Measurements from ENCODE around the gene PIK3R6. TPM values are rescaled to one million over a fixed set of nuclear protein-coding genes. Genes with fewer than 3 reads are reported as not detected.

The PIK3R6 gene
- total RNA-seq, 1 experiment from 2014 or later = not detected

GRCh38 chr17:8846768-8847211, 20.7 kb downstream of the PIK3R6 start:
- no peak overlapping the region for H3K18ac ChIP-seq (ENCODE audit: insufficient read length, low read depth, low read length)
- no peak for TF ChIP-seq CTCF (conservative IDR thresholded peaks at IDR 0.05)
- Mint-ChIP-seq H3K4me1 (peaks cover 6 to 7% of the 10 kb centered on the region in 2 experiments), H3K4me3 (no peak overlapping the region; a peak in 1 of 5 replicates), H3K9me3 (no peaks in the 10 kb centered on the region; a peak in 2 of 5 replicates), H3K27me3 (ENCODE audit: low read depth) (no peaks in the 10 kb centered on the region), H3K36me3 (ENCODE audit: insufficient read depth in 1 of 3, low read depth in 3 of 3) (no peaks in the 10 kb centered on the region), H3K27ac (peak overlapping the region in 1 of 3 experiments; percentile 85; a peak in 2 of 7 replicates)
- H4K8ac ChIP-seq (replicated peaks; ENCODE audit: insufficient read length, low read depth, low read length) = no peak overlapping the region
- DNase-seq = peak; percentile 75
- H4K20me1 ChIP-seq (ENCODE audit: control insufficient read depth, insufficient read depth, insufficient read length) = no peaks in the 10 kb centered on the region
- no peak overlapping the region for H3K27ac ChIP-seq (ENCODE audit: insufficient read length, low read depth, low read length)
- no peak overlapping the region for H3T11ph ChIP-seq (ENCODE audit: low read length)
- H3K14ac ChIP-seq (ENCODE audit: insufficient read depth, low read length) = no peak overlapping the region
- no peaks in the 10 kb centered on the region for H3K4me1 ChIP-seq (ENCODE audit: insufficient read depth, low read length)
- no peak overlapping the region for H3K23ac ChIP-seq (ENCODE audit: insufficient read length, low read depth, low read length)
- H2AFZ ChIP-seq (ENCODE audit: low read length) = no peak overlapping the region
- no peaks in the 10 kb centered on the region for H3K23me2 ChIP-seq (ENCODE audit: insufficient read length, low read depth, low read length, poor library complexity, severe bottlenecking)
- no peak overlapping the region for H3K9ac ChIP-seq (ENCODE audit: extremely low read depth, insufficient read length, low read length)
- H2BK5ac ChIP-seq (ENCODE audit: insufficient read length, low read length) = no peak overlapping the region
- no peaks in the 10 kb centered on the region for H3K79me2 ChIP-seq (ENCODE audit: insufficient read depth, low read length)
- H3K56ac ChIP-seq (ENCODE audit: insufficient read length, low read depth, low read length) = no peak overlapping the region
- no peaks in the 10 kb centered on the region for H3K27me3 ChIP-seq (ENCODE audit: insufficient read depth, low read length)
- no peak overlapping the region for H3K4me2 ChIP-seq (ENCODE audit: insufficient read depth, insufficient read length, low read length)
- H2BK120ac ChIP-seq (ENCODE audit: low read depth, low read length, poor library complexity, severe bottlenecking) = no peak overlapping the region
- no peak overlapping the region for H4K91ac ChIP-seq (ENCODE audit: insufficient read length, low read depth, low read length)
- no peak overlapping the region for H2BK15ac ChIP-seq (ENCODE audit: low read depth, low read length)
- H2BK20ac ChIP-seq (ENCODE audit: low read depth, low read length, poor library complexity, severe bottlenecking) = no peak overlapping the region
- H2AK5ac ChIP-seq (ENCODE audit: insufficient read length, low read length) = no peak overlapping the region
- H3K9me3 ChIP-seq (ENCODE audit: control insufficient read depth, low read depth, low read length) = no peaks in the 10 kb centered on the region
- H3K79me1 ChIP-seq (ENCODE audit: insufficient read depth, low read depth, low read length, poor library complexity, severe bottlenecking) = no peaks in the 10 kb centered on the region
- no peak overlapping the region for H3K4ac ChIP-seq (ENCODE audit: low read depth, low read length)
- H2BK12ac ChIP-seq (ENCODE audit: insufficient read length, low read depth, low read length) = no peak overlapping the region
- no peak overlapping the region for H4K5ac ChIP-seq (ENCODE audit: insufficient read length, low read depth, low read length)
